Neural progenitor cell (in vitro differentiated cells): ENCODE data around the gene RNF224. TPM values are rescaled to one million over a fixed set of nuclear protein-coding genes. Genes with fewer than 3 reads are reported as not detected.

Experiments used
- DNase-seq: peaks from one replicate; pipeline ENCODE4 v3.0.0-alpha.2; 2016; ENCODE audit warnings: low spot score
- H2AFZ ChIP-seq: fragments of 200-600 bp; sonication (generic); replicated peaks from 2 replicates; pipeline ENCODE4 v1.6.1; 2016; ENCODE audit warnings: antibody characterized with exemption
- H3F3A ChIP-seq: fragments of 200-600 bp; sonication (generic); 2 replicates; pipeline ENCODE4 v1.6.1; 2016; ENCODE audit warnings: antibody characterized with exemption, low read depth
- H3K27ac ChIP-seq: fragments of 200-600 bp; sonication (generic); 2 replicates; pipeline ENCODE4 v1.5.1; 2016; ENCODE audit warnings: mild to moderate bottlenecking
- H3K27me3 ChIP-seq: fragments of 200-600 bp; sonication (generic); 2 replicates; pipeline ENCODE4 v1.6.1; 2016; ENCODE audit warnings: mild to moderate bottlenecking, moderate library complexity
- H3K36me3 ChIP-seq: fragments of 200-600 bp; sonication (generic); 2 replicates; pipeline ENCODE4 v1.5.1; 2016
- H3K4me1 ChIP-seq: fragments of 200-600 bp; sonication (generic); 2 replicates; pipeline ENCODE4 v1.6.1; 2016; ENCODE audit warnings: mixed run types
- H3K4me2 ChIP-seq: fragments of 200-600 bp; sonication (generic); 2 replicates; pipeline ENCODE4 v1.6.1; 2016
- H3K4me3 ChIP-seq: fragments of 200-600 bp; sonication (generic); 2 replicates; pipeline ENCODE4 v1.5.1; 2016
- H3K79me2 ChIP-seq: fragments of 200-600 bp; sonication (generic); 2 replicates; pipeline ENCODE4 v1.6.1; 2016; ENCODE audit warnings: low read depth
- H3K9ac ChIP-seq: fragments of 200-600 bp; sonication (generic); 2 replicates; pipeline ENCODE4 v1.6.1; 2016
- H3K9me3 ChIP-seq: fragments of 200-600 bp; sonication (generic); 2 replicates; pipeline ENCODE4 v1.5.1; 2016; ENCODE audit warnings: low read depth
- H4K20me1 ChIP-seq: fragments of 200-600 bp; sonication (generic); 2 replicates; pipeline ENCODE4 v1.6.1; 2016; ENCODE audit warnings: low read depth
- H3K27ac Mint-ChIP-seq: 3 replicates; pipeline ENCODE4 v1.8.0; 2021; ENCODE audit warnings: mixed read lengths
- H3K27me3 Mint-ChIP-seq: 2 replicates; pipeline ENCODE4 v1.8.0; 2022; ENCODE audit warnings: low read depth, mild to moderate bottlenecking, inconsistent platforms, moderate library complexity, mixed read lengths; ENCODE audit not compliant: insufficient read depth
- H3K36me3 Mint-ChIP-seq: 3 replicates; pipeline ENCODE4 v1.8.0; 2021; ENCODE audit warnings: mixed read lengths
- H3K4me1 Mint-ChIP-seq: 3 replicates; pipeline ENCODE4 v1.8.0; 2021; ENCODE audit warnings: mixed read lengths
- H3K4me3 Mint-ChIP-seq: 3 replicates; pipeline ENCODE4 v1.8.0; 2021; ENCODE audit warnings: mild to moderate bottlenecking, moderate library complexity, mixed read lengths
- H3K9me3 Mint-ChIP-seq: 3 replicates; pipeline ENCODE4 v1.8.0; 2020; ENCODE audit warnings: mixed read lengths
- CTCF ChIP-seq: fragments of 200-600 bp; sonication (generic); IDR thresholded peaks from 2 replicates; pipeline ENCODE4 v1.5.1; 2017; ENCODE audit warnings: antibody characterized with exemption, mild to moderate bottlenecking
- EZH2 ChIP-seq: fragments of 200-600 bp; sonication (generic); IDR thresholded peaks from 2 replicates; pipeline ENCODE4 v1.6.1; 2017; ENCODE audit warnings: antibody characterized with exemption, mild to moderate bottlenecking, moderate library complexity
- EZH2phosphoT487 ChIP-seq: fragments of 200-600 bp; sonication (generic); IDR thresholded peaks from 2 replicates; pipeline ENCODE4 v1.6.1; 2017; ENCODE audit warnings: antibody characterized with exemption
- total RNA-seq: library from RNA; depleted of rRNA; stranded (reverse); fragments of >200 nt; gene quantifications from 2 replicates; pipeline ENCODE4 v1.2.3, GENCODE V29; 2015; ENCODE audit warnings: low replicate concordance

RNF224 gene
- total RNA-seq, 1 donor from 2014 or later: not detected

GRCh38 chr9:137275588-137276472, 48.5 kb downstream of the RNF224 start:
- Histone ChIP-seq H3K4me2 (peak overlapping the region; percentile 72), H3K27me3 (peaks cover 30% of the 10 kb centered on the region), H3F3A (peaks cover 17% of the 10 kb centered on the region), H3K4me3 (no peak overlapping the region), H3K27ac (peak overlapping the region; percentile 76), H3K9me3 (no peaks in the 10 kb centered on the region), H4K20me1 (no peaks in the 10 kb centered on the region), H3K79me2 (no peaks in the 10 kb centered on the region), H2AFZ (no peak overlapping the region), H3K9ac (no peak overlapping the region), H3K36me3 (no peaks in the 10 kb centered on the region), H3K4me1 (peaks cover 24% of the 10 kb centered on the region)
- no peak for TF ChIP-seq EZH2phosphoT487
- no peak for TF ChIP-seq CTCF
- no peak for TF ChIP-seq EZH2
- Mint-ChIP-seq H3K4me3 (peak overlapping the region; percentile 38), H3K36me3 (no peaks in the 10 kb centered on the region), H3K27ac (peak overlapping the region; percentile 17), H3K27me3 (peaks cover 8% of the 10 kb centered on the region), H3K9me3 (no peaks in the 10 kb centered on the region), H3K4me1 (peaks cover 14% of the 10 kb centered on the region)
- no peak for DNase-seq

GRCh38 chr9:137276473-137277328, 49.4 kb downstream of the RNF224 start:
- peaks cover 14% of the 10 kb centered on the region for H3K4me1 Mint-ChIP-seq
- peaks cover 8% of the 10 kb centered on the region for H3K27me3 Mint-ChIP-seq
- H3K27me3 ChIP-seq: peaks cover 38% of the 10 kb centered on the region
- no peaks in the 10 kb centered on the region for H3K9me3 ChIP-seq
- DNase-seq: peak; percentile 58
- H3K4me1 ChIP-seq: peaks cover 24% of the 10 kb centered on the region
- H3K4me3 Mint-ChIP-seq: no peak overlapping the region
- peak overlapping the region; percentile 83 for H3K27ac Mint-ChIP-seq
- H3K36me3 Mint-ChIP-seq: no peaks in the 10 kb centered on the region
- H3K9me3 Mint-ChIP-seq: no peaks in the 10 kb centered on the region
- no peak overlapping the region for H3K9ac ChIP-seq
- H4K20me1 ChIP-seq: no peaks in the 10 kb centered on the region
- peaks cover 17% of the 10 kb centered on the region for H3F3A ChIP-seq
- H3K27ac ChIP-seq: peak overlapping the region; percentile 76
- peak overlapping the region; percentile 72 for H3K4me2 ChIP-seq
- no peaks in the 10 kb centered on the region for H3K79me2 ChIP-seq
- H2AFZ ChIP-seq: no peak overlapping the region
- peak overlapping the region; percentile 13 for H3K4me3 ChIP-seq
- H3K36me3 ChIP-seq: no peaks in the 10 kb centered on the region
- TF ChIP-seq EZH2 (no peak), CTCF (no peak), EZH2phosphoT487 (no peak)

- Histone ChIP-seq H4K20me1 (no peaks in the 10 kb centered on the region), H2AFZ (no peak within 1 kb of the TSS), H3F3A (peaks cover 21% of the 10 kb centered on the region), H3K9me3 (no peaks in the 10 kb centered on the region), H3K36me3 (no peaks in the 10 kb centered on the region), H3K4me1 (peaks cover 24% of the 10 kb centered on the region), H3K4me2 (peak within 1 kb of the TSS; percentile 72), H3K79me2 (no peaks in the 10 kb centered on the region), H3K4me3 (peak within 1 kb of the TSS; percentile 13), H3K9ac (no peak within 1 kb of the TSS), H3K27ac (peak within 1 kb of the TSS; percentile 76), H3K27me3 (peaks cover 46% of the 10 kb centered on the region)
- Mint-ChIP-seq H3K4me1 (peaks cover 19% of the 10 kb centered on the region), H3K9me3 (peaks cover under 1% of the 10 kb centered on the region), H3K27ac (peak within 1 kb of the TSS; percentile 83), H3K27me3 (peaks cover 10% of the 10 kb centered on the region), H3K4me3 (no peak within 1 kb of the TSS), H3K36me3 (no peaks in the 10 kb centered on the region)
- no peak for TF ChIP-seq EZH2
- no peak for TF ChIP-seq EZH2phosphoT487
- TF ChIP-seq CTCF: no peak
- DNase-seq: peak; percentile 75
These were observed 50.2 kb downstream of the RNF224 start, which contains the start of gene TOR4A for GRCh38 chr9:137277329-137278041. Gene TOR4A, plus strand, starts transcription at chr9:137277726. Its CDS starts 964 bp downstream, at chr9:137278690.
